H1 (cell line): ENCODE measurements around the gene LRRC41. TPM values are rescaled to one million over a fixed set of nuclear protein-coding genes. Genes with fewer than 3 reads are reported as not detected.

ENCODE experiments used
- CTCF ChIA-PET: fragments of 300-600 bp; sonication (Branson Sonifier 250); formaldehyde crosslinking; loops from one replicate; lab custom pipeline; 2021; ENCODE audit not compliant: partially characterized antibody; lab: Charles Lee
- POLR2A ChIA-PET: fragments of 300-600 bp; sonication (Branson Sonifier 250); formaldehyde crosslinking; loops from one replicate; lab custom pipeline; 2021; ENCODE audit warnings: inconsistent platforms; ENCODE audit not compliant: partially characterized antibody; lab: Charles Lee
- DNase-seq, 2 experiments: peaks; one replicate each; pipeline versions ENCODE4 v3.0.0 to v3.0.0-alpha.2; 2010 to 2022; ENCODE audit warnings: low spot score in 2 of 2, low read depth in 1 of 2, mixed read lengths in 1 of 2
- FAIRE-seq: peaks from 2 replicates; lab custom pipeline; 2011; peaks lifted over from hg19 to GRCh38; lab: Jason Lieb, UNC
- H2AFZ ChIP-seq: 2 replicates; pipeline ENCODE4 v1.8.1; 2012; ENCODE audit warnings: low read length, inconsistent platforms
- H2AK5ac ChIP-seq: 2 replicates; pipeline ENCODE4 v1.6.1; 2013; ENCODE audit warnings: low read depth, low read length
- H2BK120ac ChIP-seq: replicated peaks from 2 replicates; pipeline ENCODE3; 2013; ENCODE audit warnings: low read depth, low read length, inconsistent platforms
- H2BK12ac ChIP-seq: 2 replicates; pipeline ENCODE4 v1.6.1; 2013; ENCODE audit warnings: low read depth, low read length
- H2BK15ac ChIP-seq: 2 replicates; pipeline ENCODE4 v1.6.1; 2013; ENCODE audit warnings: low read length
- H2BK20ac ChIP-seq: 2 replicates; pipeline ENCODE4 v1.6.1; 2013; ENCODE audit warnings: low read length
- H2BK5ac ChIP-seq: 2 replicates; pipeline ENCODE4 v1.6.1; 2013; ENCODE audit warnings: low read depth, low read length
- H3K14ac ChIP-seq: 2 replicates; pipeline ENCODE4 v1.6.1; 2013; ENCODE audit warnings: inconsistent platforms; ENCODE audit not compliant: insufficient read length
- H3K18ac ChIP-seq: 2 replicates; pipeline ENCODE4 v1.6.1; 2013; ENCODE audit warnings: low read length; ENCODE audit errors: extremely low read depth
- H3K23ac ChIP-seq: 2 replicates; pipeline ENCODE4 v1.6.1; 2013; ENCODE audit warnings: inconsistent platforms; ENCODE audit not compliant: insufficient read length
- H3K23me2 ChIP-seq: 2 replicates; pipeline ENCODE4 v1.6.1; 2013; ENCODE audit warnings: low read depth, low read length
- H3K27ac ChIP-seq: 2 replicates; pipeline ENCODE4 v1.6.1; 2011; ENCODE audit warnings: low read depth, low read length, inconsistent platforms
- H3K27me3 ChIP-seq, 4 experiments: replicated peaks in 1 of 4; 1 replicate in 1 of 4; 2 replicates in 3 of 4; pipeline versions ENCODE4 v1.6.1 to v1.8.1; 2011 to 2013; ENCODE audit warnings: low read length in 3 of 4, mild to moderate bottlenecking in 3 of 4, inconsistent platforms in 2 of 4, mixed read lengths in 2 of 4, moderate library complexity in 1 of 4; ENCODE audit not compliant: control insufficient read depth in 3 of 4, insufficient read depth in 3 of 4; ENCODE audit errors: extremely low read depth in 1 of 4
- H3K36me3 ChIP-seq, 4 experiments: 2 replicates each; pipeline versions ENCODE4 v1.6.1 to v1.8.1; 2011 to 2013; ENCODE audit warnings: mild to moderate bottlenecking in 4 of 4, low read length in 3 of 4, moderate library complexity in 2 of 4, control low read depth in 1 of 4, inconsistent platforms in 1 of 4; ENCODE audit not compliant: insufficient read depth in 4 of 4, control insufficient read depth in 2 of 4
- H3K4ac ChIP-seq: replicated peaks from 2 replicates; pipeline ENCODE3; 2013; ENCODE audit warnings: low read length, low read depth, mixed read lengths, inconsistent platforms; ENCODE audit not compliant: insufficient read length
- H3K4me1 ChIP-seq, 4 experiments: replicated peaks in 1 of 4; 1 replicate in 1 of 4; 2 replicates in 3 of 4; pipeline versions ENCODE4 v1.6.1 to v1.8.1; 2011 to 2013; ENCODE audit warnings: low read length in 3 of 4, inconsistent platforms in 2 of 4, mixed read lengths in 1 of 4; ENCODE audit not compliant: insufficient read depth in 4 of 4, control insufficient read depth in 3 of 4
- H3K4me2 ChIP-seq, 2 experiments: 2 replicates each; pipeline versions ENCODE4 v1.6.1 to v1.8.1; 2011 to 2013; ENCODE audit warnings: low read depth in 2 of 2, low read length in 2 of 2, control low read depth in 1 of 2, inconsistent platforms in 1 of 2, mild to moderate bottlenecking in 1 of 2; ENCODE audit not compliant: insufficient read depth in 1 of 2
- H3K4me3 ChIP-seq, 4 experiments: fragments of 200-600, 300-600 bp in 1 of 4; sonication (generic), shearing (Covaris generic), sonication (Bioruptor Twin) in 1 of 4; 2 replicates each; pipeline versions ENCODE4 v1.5.1 to v1.8.1; 2011 to 2016; ENCODE audit warnings: low read length in 4 of 4, low read depth in 3 of 4, control low read depth in 2 of 4, inconsistent platforms in 2 of 4, mild to moderate bottlenecking in 2 of 4, mixed read lengths in 1 of 4, moderate library complexity in 1 of 4; ENCODE audit not compliant: insufficient read depth in 2 of 4; ENCODE audit errors: extremely low read depth in 1 of 4
- H3K56ac ChIP-seq: replicated peaks from 2 replicates; pipeline ENCODE3; 2013; ENCODE audit warnings: low read depth, mild to moderate bottlenecking, mixed read lengths, low read length, inconsistent platforms; ENCODE audit not compliant: insufficient read length
- H3K79me1 ChIP-seq: 2 replicates; pipeline ENCODE4 v1.6.1; 2013; ENCODE audit warnings: low read depth, low read length, control low read depth
- H3K79me2 ChIP-seq, 2 experiments: 2 replicates each; pipeline versions ENCODE4 v1.6.1 to v1.8.1; 2012 to 2013; ENCODE audit warnings: low read length in 2 of 2, mild to moderate bottlenecking in 2 of 2, inconsistent platforms in 1 of 2; ENCODE audit not compliant: insufficient read depth in 2 of 2, control insufficient read depth in 1 of 2
- H3K9ac ChIP-seq, 4 experiments: replicated peaks in 1 of 4; 1 replicate in 1 of 4; 2 replicates in 3 of 4; pipeline versions ENCODE4 v1.6.1 to v1.8.1; 2011 to 2013; ENCODE audit warnings: low read depth in 3 of 4, low read length in 3 of 4, control low read depth in 2 of 4, mild to moderate bottlenecking in 2 of 4, moderate library complexity in 2 of 4, inconsistent platforms in 1 of 4; ENCODE audit errors: extremely low read depth in 1 of 4
- H3K9me3 ChIP-seq, 2 experiments: 2 replicates each; pipeline versions ENCODE4 v1.6.1 to v1.8.1; 2012 to 2013; ENCODE audit warnings: mild to moderate bottlenecking in 2 of 2, moderate library complexity in 2 of 2, control low read depth in 1 of 2, inconsistent platforms in 1 of 2, low read depth in 1 of 2, low read length in 1 of 2, mixed read lengths in 1 of 2; ENCODE audit not compliant: insufficient read depth in 2 of 2
- H4K20me1 ChIP-seq, 2 experiments: replicated peaks in 1 of 2; 2 replicates each; pipeline versions ENCODE3 to v1.8.1; 2011 to 2013; ENCODE audit warnings: inconsistent platforms in 2 of 2, low read length in 2 of 2, mild to moderate bottlenecking in 1 of 2; ENCODE audit not compliant: insufficient read depth in 2 of 2, control insufficient read depth in 1 of 2
- H4K5ac ChIP-seq: 2 replicates; pipeline ENCODE4 v1.6.1; 2013; ENCODE audit warnings: low read length, low read depth, mixed read lengths, inconsistent platforms; ENCODE audit not compliant: insufficient read length
- H4K8ac ChIP-seq: 2 replicates; pipeline ENCODE4 v1.8.0; 2013; ENCODE audit warnings: mild to moderate bottlenecking, moderate library complexity, low read length, inconsistent platforms; ENCODE audit not compliant: insufficient read depth; ENCODE audit errors: extremely low read depth
- H4K91ac ChIP-seq: replicated peaks from 2 replicates; pipeline ENCODE3; 2013; ENCODE audit warnings: low read length, mixed read lengths, inconsistent platforms; ENCODE audit not compliant: insufficient read length
- CHD2 ChIP-seq: IDR thresholded peaks from 2 replicates; pipeline ENCODE4 v1.6.1; 2012; ENCODE audit warnings: low read length, improper control_type of control experiment
- CREB1 ChIP-seq: IDR thresholded peaks from 2 replicates; pipeline ENCODE4 v1.6.1; 2012; ENCODE audit warnings: inconsistent platforms
- GTF2F1 ChIP-seq: IDR thresholded peaks from 2 replicates; pipeline ENCODE4 v1.6.1; 2012; ENCODE audit warnings: low read depth, low read length, improper control_type of control experiment, borderline replicate concordance
- KDM5A ChIP-seq: fragments of 200-600 bp; IDR thresholded peaks from 2 replicates; pipeline ENCODE4 v1.7.1; 2012; ENCODE audit warnings: mild to moderate bottlenecking, low read length, inconsistent platforms, mixed read lengths
- NRF1 ChIP-seq: IDR thresholded peaks from 2 replicates; pipeline ENCODE4 v1.6.1; 2011; ENCODE audit warnings: mild to moderate bottlenecking, low read depth, low read length, improper control_type of control experiment
- PHF8 ChIP-seq: fragments of 200-600 bp; sonication (generic); conservative IDR thresholded peaks from 2 replicates; pipeline ENCODE4 v1.7.1; 2012; ENCODE audit warnings: low read depth, mild to moderate bottlenecking, inconsistent platforms, low read length, moderate library complexity
- POU5F1 ChIP-seq: IDR thresholded peaks from 2 replicates; pipeline ENCODE4 v1.6.1; 2011; ENCODE audit warnings: low read depth, mild to moderate bottlenecking, low read length, moderate library complexity
- TAF7 ChIP-seq: optimal IDR thresholded peaks from 2 replicates; pipeline ENCODE3; 2011; ENCODE audit warnings: low read depth, mild to moderate bottlenecking, inconsistent platforms, low read length, moderate library complexity, borderline replicate concordance
- YY1 ChIP-seq: IDR thresholded peaks from 2 replicates; pipeline ENCODE4 v1.6.1; 2011; ENCODE audit warnings: low read depth, mild to moderate bottlenecking, low read length
- WGBS, 2 experiments: shearing (Covaris generic) in 1 of 2; methylation state at CpG; one replicate each; pipeline versions ENCODE4 v1.1.6 to v1.1.7; 2013 to 2015; ENCODE audit warnings: low lambda C conversion rate in 2 of 2, mixed read lengths in 2 of 2, inconsistent platforms in 1 of 2, low coverage in 1 of 2, missing lambda C conversion rate in 1 of 2; ENCODE audit not compliant: insufficient replicate concordance in 2 of 2, insufficient coverage in 1 of 2, insufficient read length in 1 of 2; ENCODE audit errors: extremely low coverage in 1 of 2, missing lambda C conversion rate in 1 of 2; 5-methylcytosine and 5-hydroxymethylcytosine counted together
- polyA plus RNA-seq, 7 experiments: library from polyadenylated mRNA; depleted of rRNA in 3 of 7; stranded (reverse) in 5 of 7; unstranded in 2 of 7; fragments of >200 nt in 5 of 7; fragments of 200-250 nt in 2 of 7; gene quantifications; 1 replicate in 5 of 7; 2 replicates in 1 of 7; 4 replicates in 1 of 7; pipeline versions ENCODE4 v1.2.1 to v1.2.3, GENCODE V29; 2011 to 2013; ENCODE audit warnings: missing spikeins in 2 of 7, mixed read lengths in 2 of 7
- total RNA-seq: library from RNA; stranded (reverse); fragmentation: NEBNext Ultra II Directional; extraction: Animal tissue kit (Norgen Biotek cat#: 25700); gene quantifications from 2 replicates; pipeline ENCODE4 v1.2.1, GENCODE V29; 2021
- TF ChIP-seq, protein P1 (sequence below): IDR thresholded peaks from 2 replicates; pipeline ENCODE4 v1.6.1; 2012; ENCODE audit warnings: inconsistent platforms
- TF ChIP-seq, protein P2 (sequence below): IDR thresholded peaks from 2 replicates; pipeline ENCODE4 v1.6.1; 2011; ENCODE audit warnings: low read depth, mild to moderate bottlenecking, low read length; ENCODE audit not compliant: insufficient read depth
- TF ChIP-seq, protein P3 (sequence below): IDR thresholded peaks from 2 replicates; pipeline ENCODE4 v1.6.1; 2011; ENCODE audit warnings: low read length, improper control_type of control experiment

LRRC41 gene
- total and polyA plus RNA-seq, 2 of the 8 experiments (the other 6 are each of a cell fraction or from before 2014, with no cell fraction given), result 36.8 to 51.2 TPM

DNA sequence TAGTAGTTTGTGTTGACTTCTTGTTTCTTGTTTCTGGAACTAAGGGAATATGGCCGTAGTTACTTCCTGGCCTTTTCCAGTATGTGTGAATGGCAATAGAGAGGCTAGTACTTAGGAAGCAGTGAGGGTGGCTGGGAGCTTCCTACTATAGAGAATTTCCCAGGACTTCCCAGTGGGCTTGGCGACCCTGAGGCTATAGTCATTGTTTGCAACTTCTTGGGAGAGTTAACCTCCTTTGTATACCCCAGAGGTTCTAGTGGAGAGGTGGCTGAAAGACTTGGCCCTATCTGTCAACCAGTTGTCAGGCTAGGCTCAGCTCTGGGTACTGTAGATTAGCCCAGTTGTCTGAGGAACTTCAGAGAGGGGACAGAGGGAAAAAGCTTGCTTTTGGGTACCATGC is 40.3 kb downstream of the LRRC41 start:
- H2BK12ac ChIP-seq, result no peak overlapping the region
- no peak overlapping the region for H3K9ac ChIP-seq
- H3K4me2 ChIP-seq, result no peak overlapping the region
- H2BK120ac ChIP-seq, result no peak overlapping the region
- 95% methylated on average over 2 of the region's 2 CpGs; no CpG with 5 or more reads in 1 of the 2 experiments for WGBS, 2 experiments
- peaks cover 0 to 5% of the 10 kb centered on the region in 2 experiments for H4K20me1 ChIP-seq
- no peak overlapping the region for H2BK20ac ChIP-seq
- no peaks in the 10 kb centered on the region for H3K9me3 ChIP-seq
- no peak overlapping the region for H2AK5ac ChIP-seq
- H3K56ac ChIP-seq, result no peak overlapping the region
- no peak overlapping the region for H3K4me3 ChIP-seq
- H2BK15ac ChIP-seq, result no peak overlapping the region
- H3K4me1 ChIP-seq, result no peaks in the 10 kb centered on the region
- TF ChIP-seq POU5F1, result no peak
- no peak for TF ChIP-seq GTF2F1
- no peak for TF ChIP-seq CREB1
- TF ChIP-seq KDM5A, result no peak
- TF ChIP-seq, protein P1, sequence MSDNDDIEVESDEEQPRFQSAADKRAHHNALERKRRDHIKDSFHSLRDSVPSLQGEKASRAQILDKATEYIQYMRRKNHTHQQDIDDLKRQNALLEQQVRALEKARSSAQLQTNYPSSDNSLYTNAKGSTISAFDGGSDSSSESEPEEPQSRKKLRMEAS, result no peak
- TF ChIP-seq TAF7, result no peak
- no peak for TF ChIP-seq PHF8
- no peak for TF ChIP-seq NRF1
- TF ChIP-seq, protein P2, sequence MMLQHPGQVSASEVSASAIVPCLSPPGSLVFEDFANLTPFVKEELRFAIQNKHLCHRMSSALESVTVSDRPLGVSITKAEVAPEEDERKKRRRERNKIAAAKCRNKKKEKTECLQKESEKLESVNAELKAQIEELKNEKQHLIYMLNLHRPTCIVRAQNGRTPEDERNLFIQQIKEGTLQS, result no peak
- TF ChIP-seq CHD2, result no peak
- TF ChIP-seq, protein P3, sequence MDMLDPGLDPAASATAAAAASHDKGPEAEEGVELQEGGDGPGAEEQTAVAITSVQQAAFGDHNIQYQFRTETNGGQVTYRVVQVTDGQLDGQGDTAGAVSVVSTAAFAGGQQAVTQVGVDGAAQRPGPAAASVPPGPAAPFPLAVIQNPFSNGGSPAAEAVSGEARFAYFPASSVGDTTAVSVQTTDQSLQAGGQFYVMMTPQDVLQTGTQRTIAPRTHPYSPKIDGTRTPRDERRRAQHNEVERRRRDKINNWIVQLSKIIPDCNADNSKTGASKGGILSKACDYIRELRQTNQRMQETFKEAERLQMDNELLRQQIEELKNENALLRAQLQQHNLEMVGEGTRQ, result no peak
- no peak for TF ChIP-seq YY1
- ChIA-PET CTCF (interaction anchor here (1.1 to 1.8 kb wide), 5 partner anchors 10 to 227 kb away, joined by 3 to 6 read pairs (median 4); no protein-coding TSS in a partner anchor), POLR2A (interaction anchor here (0.7 to 29.9 kb wide), 4 partner anchors 12 to 680 kb away, joined by 3 to 689 read pairs (median 52); partner anchors contain the start of genes LRRC41, NASP, RAD54L and UQCRH)
- H3K18ac ChIP-seq, result no peak overlapping the region
- H3K79me2 ChIP-seq, result no peaks in the 10 kb centered on the region
- no peak overlapping the region for H4K5ac ChIP-seq
- H3K4ac ChIP-seq, result no peak overlapping the region
- no peak overlapping the region for H4K91ac ChIP-seq
- H3K23ac ChIP-seq, result no peak overlapping the region
- no peak overlapping the region for H2BK5ac ChIP-seq
- peaks cover 38 to 91% (median 79%) of the 10 kb centered on the region in 4 experiments for H3K36me3 ChIP-seq
- no peak overlapping the region for H3K27ac ChIP-seq
- H2AFZ ChIP-seq, result no peak overlapping the region
- H3K23me2 ChIP-seq, result no peaks in the 10 kb centered on the region
- H4K8ac ChIP-seq, result no peak overlapping the region
- FAIRE-seq (no peak), DNase-seq (no peak)
- H3K14ac ChIP-seq, result no peak overlapping the region
- H3K27me3 ChIP-seq, result no peaks in the 10 kb centered on the region; a peak in 1 of 7 replicates
- H3K79me1 ChIP-seq, result no peaks in the 10 kb centered on the region; the same call in 1 of the 2 replicates
